Ishikawa (cell line): ENCODE results near the gene TMEM38B.
A peak's percentile ranks its signal among the peaks of the same experiment; 100 is the strongest.

Experiments used
- CEBPB ChIP-seq: IDR thresholded peaks from 2 replicates; pipeline ENCODE4 v1.6.1; 2012
- CREB1 ChIP-seq: IDR thresholded peaks from 2 replicates; pipeline ENCODE4 v1.6.1; 2012; ENCODE audit warnings: low read depth
- EGR1 ChIP-seq: IDR thresholded peaks from 2 replicates; pipeline ENCODE4 v1.6.1; 2012
- EP300 ChIP-seq: IDR thresholded peaks from 2 replicates; pipeline ENCODE4 v1.6.1; 2012; ENCODE audit warnings: borderline replicate concordance
- FOXM1 ChIP-seq: IDR thresholded peaks from 2 replicates; pipeline ENCODE4 v1.6.1; 2012; ENCODE audit warnings: low read depth, borderline replicate concordance
- MAX ChIP-seq: IDR thresholded peaks from 2 replicates; pipeline ENCODE4 v1.6.1; 2012
- NFIC ChIP-seq: IDR thresholded peaks from 2 replicates; pipeline ENCODE4 v1.6.1; 2012
- RAD21 ChIP-seq: IDR thresholded peaks from 2 replicates; pipeline ENCODE4 v1.6.1; 2012; ENCODE audit warnings: low read depth
- TAF1 ChIP-seq: IDR thresholded peaks from 2 replicates; pipeline ENCODE4 v1.6.1; 2012; ENCODE audit warnings: low read depth, mild to moderate bottlenecking
- TCF12 ChIP-seq: IDR thresholded peaks from 2 replicates; pipeline ENCODE4 v1.6.1; 2012; ENCODE audit warnings: low read depth
- TEAD4 ChIP-seq: IDR thresholded peaks from 2 replicates; pipeline ENCODE4 v1.6.1; 2012
- YY1 ChIP-seq: IDR thresholded peaks from 2 replicates; pipeline ENCODE4 v1.6.1; 2012; ENCODE audit warnings: low read depth
- ZBTB7A ChIP-seq: IDR thresholded peaks from 2 replicates; pipeline ENCODE4 v1.6.1; 2012; ENCODE audit warnings: low read depth
- TF ChIP-seq, protein P1 (sequence below): IDR thresholded peaks from 2 replicates; pipeline ENCODE4 v1.6.1; 2012
- TF ChIP-seq, protein P2 (sequence below): IDR thresholded peaks from 2 replicates; pipeline ENCODE4 v1.6.1; 2012; ENCODE audit warnings: low read depth, mild to moderate bottlenecking

The TMEM38B gene, protein sequence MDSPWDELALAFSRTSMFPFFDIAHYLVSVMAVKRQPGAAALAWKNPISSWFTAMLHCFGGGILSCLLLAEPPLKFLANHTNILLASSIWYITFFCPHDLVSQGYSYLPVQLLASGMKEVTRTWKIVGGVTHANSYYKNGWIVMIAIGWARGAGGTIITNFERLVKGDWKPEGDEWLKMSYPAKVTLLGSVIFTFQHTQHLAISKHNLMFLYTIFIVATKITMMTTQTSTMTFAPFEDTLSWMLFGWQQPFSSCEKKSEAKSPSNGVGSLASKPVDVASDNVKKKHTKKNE

GRCh38 chr9:105694190-105694847 lies at the start of gene TMEM38B:
TMEM38B (plus strand) TSS chr9:105694541; CDS start chr9:105694661, 120 bp downstream.
- 0 out of 2 replicates have a peak, but pooled peaks have one; percentile 16 for TF ChIP-seq ZBTB7A
- TF ChIP-seq NFIC, result no peak
- TF ChIP-seq, protein P1, sequence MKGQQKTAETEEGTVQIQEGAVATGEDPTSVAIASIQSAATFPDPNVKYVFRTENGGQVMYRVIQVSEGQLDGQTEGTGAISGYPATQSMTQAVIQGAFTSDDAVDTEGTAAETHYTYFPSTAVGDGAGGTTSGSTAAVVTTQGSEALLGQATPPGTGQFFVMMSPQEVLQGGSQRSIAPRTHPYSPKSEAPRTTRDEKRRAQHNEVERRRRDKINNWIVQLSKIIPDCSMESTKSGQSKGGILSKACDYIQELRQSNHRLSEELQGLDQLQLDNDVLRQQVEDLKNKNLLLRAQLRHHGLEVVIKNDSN, result no peak
- TF ChIP-seq FOXM1, result no peak
- TF ChIP-seq, protein P2, sequence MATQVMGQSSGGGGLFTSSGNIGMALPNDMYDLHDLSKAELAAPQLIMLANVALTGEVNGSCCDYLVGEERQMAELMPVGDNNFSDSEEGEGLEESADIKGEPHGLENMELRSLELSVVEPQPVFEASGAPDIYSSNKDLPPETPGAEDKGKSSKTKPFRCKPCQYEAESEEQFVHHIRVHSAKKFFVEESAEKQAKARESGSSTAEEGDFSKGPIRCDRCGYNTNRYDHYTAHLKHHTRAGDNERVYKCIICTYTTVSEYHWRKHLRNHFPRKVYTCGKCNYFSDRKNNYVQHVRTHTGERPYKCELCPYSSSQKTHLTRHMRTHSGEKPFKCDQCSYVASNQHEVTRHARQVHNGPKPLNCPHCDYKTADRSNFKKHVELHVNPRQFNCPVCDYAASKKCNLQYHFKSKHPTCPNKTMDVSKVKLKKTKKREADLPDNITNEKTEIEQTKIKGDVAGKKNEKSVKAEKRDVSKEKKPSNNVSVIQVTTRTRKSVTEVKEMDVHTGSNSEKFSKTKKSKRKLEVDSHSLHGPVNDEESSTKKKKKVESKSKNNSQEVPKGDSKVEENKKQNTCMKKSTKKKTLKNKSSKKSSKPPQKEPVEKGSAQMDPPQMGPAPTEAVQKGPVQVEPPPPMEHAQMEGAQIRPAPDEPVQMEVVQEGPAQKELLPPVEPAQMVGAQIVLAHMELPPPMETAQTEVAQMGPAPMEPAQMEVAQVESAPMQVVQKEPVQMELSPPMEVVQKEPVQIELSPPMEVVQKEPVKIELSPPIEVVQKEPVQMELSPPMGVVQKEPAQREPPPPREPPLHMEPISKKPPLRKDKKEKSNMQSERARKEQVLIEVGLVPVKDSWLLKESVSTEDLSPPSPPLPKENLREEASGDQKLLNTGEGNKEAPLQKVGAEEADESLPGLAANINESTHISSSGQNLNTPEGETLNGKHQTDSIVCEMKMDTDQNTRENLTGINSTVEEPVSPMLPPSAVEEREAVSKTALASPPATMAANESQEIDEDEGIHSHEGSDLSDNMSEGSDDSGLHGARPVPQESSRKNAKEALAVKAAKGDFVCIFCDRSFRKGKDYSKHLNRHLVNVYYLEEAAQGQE, result no peak
- TF ChIP-seq YY1, result no peak
- 0 out of 2 replicates have a peak, but pooled peaks have one; percentile 20 for TF ChIP-seq TAF1
- TF ChIP-seq EGR1, result no peak

- TF ChIP-seq MAX (no peak), TCF12 (no peak), RAD21 (no peak), CREB1 (no peak), CEBPB (no peak), TEAD4 (no peak), FOXM1 (no peak), EGR1 (no peak), ZBTB7A (no peak), YY1 (no peak), NFIC (no peak), EP300 (no peak), TAF1 (no peak)
- TF ChIP-seq, protein P1, result no peak
- TF ChIP-seq, protein P2, result no peak
These were observed 47.3 kb upstream of the TMEM38B start for GRCh38 chr9:105646879-105647594.

- TF ChIP-seq CREB1, result no peak
- no peak for TF ChIP-seq NFIC
- TF ChIP-seq YY1, result no peak
These were observed 46.6 kb upstream of the TMEM38B start for GRCh38 chr9:105647595-105648349.

- TF ChIP-seq TCF12, result no peak
- no peak for TF ChIP-seq TEAD4
- TF ChIP-seq, protein P1, result no peak
- TF ChIP-seq, protein P2, result no peak
- TF ChIP-seq CEBPB, result no peak
- no peak for TF ChIP-seq YY1
- no peak for TF ChIP-seq CREB1
- no peak for TF ChIP-seq TAF1
- TF ChIP-seq MAX, result no peak
- no peak for TF ChIP-seq EGR1
These were observed 42.5 kb upstream of the TMEM38B start for GRCh38 chr9:105651806-105652205.
